DOHH2 (cell line): Measurements from ENCODE around the gene CLIC1.

ENCODE experiments used
- CTCF ChIP-seq: fragments of 200-600 bp; sonication (generic); IDR thresholded peaks from one replicate; pipeline ENCODE4 v1.5.1; 2014; ENCODE audit warnings: antibody characterized with exemption, mild to moderate bottlenecking, low read depth, low read length; ENCODE audit not compliant: poor library complexity, severe bottlenecking
- EZH2phosphoT487 ChIP-seq: fragments of 200-600 bp; sonication (generic); IDR thresholded peaks from 2 replicates; pipeline ENCODE4 v1.6.1; 2017; ENCODE audit warnings: borderline replicate concordance, mild to moderate bottlenecking, antibody characterized with exemption, low read length, moderate library complexity, mixed read lengths

DNA sequence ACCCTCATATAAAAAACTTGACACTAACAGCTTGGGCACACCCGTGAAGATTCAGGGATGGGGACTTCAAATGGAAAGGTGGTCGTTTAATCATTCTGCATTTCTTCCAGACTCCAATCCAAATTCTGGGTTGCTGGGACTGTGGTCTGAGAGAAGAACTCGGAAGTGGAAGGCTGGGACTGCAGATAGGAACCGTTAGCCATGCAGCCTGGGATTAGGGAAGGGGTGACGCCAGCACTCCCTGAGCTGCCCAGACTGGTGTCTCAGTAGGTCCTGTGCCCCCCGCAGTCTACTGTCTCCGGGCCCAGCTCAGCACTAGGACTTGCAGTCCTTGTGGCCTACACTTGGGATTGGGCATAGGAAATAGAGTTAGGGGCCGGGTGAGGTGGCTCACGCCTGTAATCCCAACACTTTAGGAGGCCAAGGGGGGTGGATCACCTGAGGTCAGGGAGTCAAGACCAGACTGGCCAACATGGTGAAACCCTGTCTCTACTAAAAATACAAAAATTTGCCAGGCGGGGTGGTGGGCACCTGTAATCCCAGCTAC, 511 bp upstream of the CLIC1 start:
- TF ChIP-seq CTCF (no peak), EZH2phosphoT487 (no peak)
